ENCODE data around the gene CD44.

Gene CD44

GRCh38 chr11:35160902-35161597 is 22.1 kb downstream of the CD44 start:
- no peak for DNase-seq

GRCh38 chr11:35162745-35163144 is 23.8 kb downstream of the CD44 start:
- DNase-seq, result no peak

GRCh38 chr11:35163209-35163608 is 24.2 kb downstream of the CD44 start:
- no peak for DNase-seq

DNA sequence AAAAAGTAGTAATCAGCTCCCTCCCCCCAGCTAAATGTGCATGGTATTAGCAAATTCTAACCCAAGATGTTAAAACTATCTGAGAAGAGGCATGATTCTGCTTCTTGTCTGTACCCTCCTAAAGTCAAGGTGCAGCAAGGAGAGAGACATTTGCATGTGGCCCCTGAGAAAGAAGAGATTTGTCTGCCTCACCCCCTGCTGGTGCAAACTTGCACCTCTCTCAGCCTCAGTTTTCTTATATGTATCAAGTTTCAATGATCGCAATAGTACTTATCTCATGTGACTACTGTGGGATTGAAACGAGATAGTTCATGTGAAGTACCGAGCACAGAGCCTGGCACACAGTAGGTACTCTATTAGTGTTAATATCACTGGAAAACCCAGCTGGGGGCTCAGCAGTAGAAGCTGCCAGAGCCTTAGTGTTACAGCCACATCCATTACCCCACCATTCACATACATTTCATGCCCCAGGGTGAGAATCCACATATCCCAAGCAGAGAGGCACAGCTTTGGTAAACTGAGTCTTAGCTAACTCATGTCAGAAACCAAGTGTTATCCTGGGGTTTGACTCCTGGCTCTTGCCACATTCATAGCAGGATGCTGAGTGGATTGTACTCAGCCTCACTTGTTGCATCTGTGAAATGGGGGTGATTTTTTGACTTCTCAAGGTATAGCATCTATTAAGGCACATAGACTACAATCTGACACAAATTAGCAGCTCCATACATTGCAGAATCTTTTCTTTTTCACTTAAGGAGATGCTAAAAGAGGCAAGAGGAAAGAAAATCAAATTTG is 24.9 kb downstream of the CD44 start:
- no peak for DNase-seq

DNA sequence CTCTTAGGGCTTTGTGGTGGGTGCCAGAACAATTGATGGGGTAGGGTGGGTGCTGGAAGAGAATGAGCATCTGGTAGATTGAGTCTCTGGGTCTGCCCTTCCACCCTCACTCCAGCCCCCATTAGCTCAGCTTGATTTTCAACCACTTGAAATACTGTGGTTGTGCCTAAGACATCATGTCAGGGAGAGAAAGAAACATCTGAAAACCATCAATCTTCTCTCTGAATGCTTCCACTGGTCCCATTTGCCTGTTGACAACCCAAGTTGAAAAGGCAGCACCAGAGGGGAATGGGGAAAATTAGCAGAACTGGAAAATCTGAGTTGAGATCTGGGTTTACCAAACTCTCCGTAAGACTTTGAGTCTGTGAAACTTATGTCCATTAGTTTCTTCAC is 26.1 kb downstream of the CD44 start:
- no peak for DNase-seq

DNA sequence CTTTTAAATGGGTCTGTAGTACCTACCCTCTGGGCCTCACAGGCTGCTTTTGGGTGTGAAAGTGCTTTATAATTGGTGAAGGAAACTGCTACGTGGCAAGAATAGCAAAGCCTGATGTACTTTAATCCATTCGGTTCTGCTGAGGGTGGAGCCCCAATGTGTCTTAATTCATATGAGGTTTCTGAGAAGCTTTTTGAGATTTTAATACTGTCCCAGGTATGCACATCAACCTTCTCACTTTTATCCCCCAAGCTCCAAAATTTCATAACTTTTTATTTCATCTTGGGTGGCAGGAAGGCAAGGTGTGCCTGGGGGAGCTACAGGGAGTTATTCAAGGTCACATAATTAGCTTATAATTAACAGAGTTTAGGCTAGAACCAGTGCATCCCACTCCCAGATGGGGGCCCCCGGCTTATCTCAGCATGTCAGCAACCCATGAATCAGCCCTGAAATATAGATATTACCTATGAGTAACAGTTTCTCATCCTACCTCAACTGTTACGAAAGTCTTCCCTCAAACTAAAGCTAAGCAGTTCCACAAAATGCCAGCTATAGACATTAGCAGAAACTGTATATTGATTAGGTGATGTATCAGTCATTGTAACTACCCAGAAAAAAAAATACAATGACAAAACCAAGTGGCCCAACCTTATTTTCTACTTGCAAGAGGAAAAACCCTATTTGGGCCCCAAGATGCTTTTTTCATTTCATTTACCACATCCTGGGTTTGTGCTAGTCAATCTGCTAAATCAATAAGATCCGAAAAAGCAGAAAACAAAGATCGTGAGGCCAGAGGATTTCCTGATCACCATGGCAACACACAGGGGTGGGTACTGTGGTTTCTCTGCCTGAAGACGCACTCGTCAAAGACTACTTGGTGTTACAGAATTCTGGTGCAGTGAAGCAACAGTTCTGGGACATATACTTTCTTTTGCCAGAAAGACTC is 26.7 kb downstream of the CD44 start:
- DNase-seq, result no peak

- no peak for DNase-seq
These were observed 27.7 kb downstream of the CD44 start for GRCh38 chr11:35166369-35167360.

- no peak for DNase-seq
These were observed 28.5 kb downstream of the CD44 start for GRCh38 chr11:35167426-35167954.

DNA sequence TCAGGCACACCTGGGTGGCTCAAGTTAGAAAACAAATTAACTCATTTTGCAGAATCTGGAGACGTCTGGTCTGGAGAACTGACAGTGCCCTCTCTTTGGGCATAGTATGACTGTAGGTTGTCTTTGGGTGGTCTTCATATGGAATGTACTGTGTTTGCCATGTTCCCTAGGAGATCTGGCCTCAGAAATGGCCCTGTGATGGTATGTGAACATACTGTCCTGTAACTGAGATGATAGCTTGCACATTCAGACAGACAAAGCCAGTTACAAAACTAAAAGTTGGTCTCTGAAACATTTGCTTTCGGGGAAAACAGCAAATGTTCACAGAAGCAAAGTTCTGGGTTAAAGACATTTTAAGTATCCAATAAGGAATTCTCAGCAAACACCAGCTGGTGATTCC is 29.7 kb downstream of the CD44 start:
- DNase-seq, result no peak

- no peak for DNase-seq
These were observed 30.1 kb downstream of the CD44 start for GRCh38 chr11:35169112-35169511.

DNA sequence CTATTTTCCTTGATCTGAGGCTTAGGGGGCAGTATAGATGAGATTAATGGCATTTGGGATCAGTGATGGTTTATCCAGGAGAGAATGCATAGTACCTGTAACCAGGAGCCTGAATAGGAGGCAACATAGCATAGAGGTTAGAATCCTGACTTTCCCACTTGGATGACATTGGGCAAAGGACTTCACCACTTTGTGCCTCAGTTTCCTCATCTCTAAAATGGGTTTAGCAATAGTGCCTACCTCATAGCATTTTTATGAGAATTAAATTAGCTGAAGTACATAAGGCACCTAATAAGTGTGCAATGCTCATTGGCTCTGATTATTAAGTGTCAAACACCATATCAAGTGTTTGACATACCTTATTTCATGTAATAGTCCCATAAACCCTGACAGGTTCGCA is 30.8 kb downstream of the CD44 start:
- DNase-seq, result no peak

DNA sequence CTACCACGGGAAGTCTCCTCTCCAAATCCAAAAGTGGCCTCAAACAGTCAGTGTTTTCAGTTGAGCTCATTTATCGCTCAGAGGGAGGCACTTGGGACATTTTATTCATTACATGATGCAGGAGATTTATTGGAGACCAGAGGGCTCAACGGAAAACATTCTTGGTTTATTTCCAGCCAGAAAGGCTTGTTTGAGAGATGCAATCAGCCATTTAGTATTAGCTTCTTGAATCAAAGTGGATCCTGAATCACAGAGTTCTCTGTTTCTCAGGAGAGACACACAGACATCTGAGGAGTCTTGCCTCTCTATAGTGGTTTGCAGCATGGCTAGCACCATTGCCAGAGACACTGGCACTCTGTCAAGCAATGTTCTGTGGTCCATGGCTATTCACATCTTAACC is 31.5 kb downstream of the CD44 start:
- DNase-seq, result no peak

- no peak for DNase-seq
These were observed 32.3 kb downstream of the CD44 start for GRCh38 chr11:35171226-35171625.

DNA sequence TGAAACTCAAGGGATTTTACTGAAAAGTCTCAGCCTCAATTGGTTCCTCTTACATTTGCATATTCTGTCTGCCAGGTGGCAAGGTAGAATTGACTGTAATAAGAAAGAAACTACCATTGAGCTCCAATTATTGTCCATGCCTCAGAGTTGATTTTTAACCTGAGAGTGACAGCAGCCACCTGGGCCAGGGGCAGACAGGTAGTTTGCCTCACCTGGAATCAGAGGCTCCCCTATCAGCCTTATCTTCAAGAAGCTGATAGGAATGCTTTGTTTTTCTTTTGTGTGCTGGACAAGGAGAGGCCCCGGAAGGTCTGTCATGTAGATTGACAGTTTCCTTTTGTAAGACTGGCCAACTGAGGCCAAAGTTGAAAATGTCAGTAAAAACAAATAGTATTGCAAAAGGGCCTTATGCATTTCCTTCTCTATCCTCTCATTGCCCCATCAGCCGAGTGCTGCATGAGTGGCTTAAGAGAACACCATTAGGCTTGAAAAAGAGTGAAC is 34.1 kb downstream of the CD44 start:
- no peak for DNase-seq

- DNase-seq, result no peak
These were observed 34.9 kb downstream of the CD44 start for GRCh38 chr11:35173616-35174566.

- no peak for DNase-seq
These were observed 35.7 kb downstream of the CD44 start for GRCh38 chr11:35174666-35175065.

DNA sequence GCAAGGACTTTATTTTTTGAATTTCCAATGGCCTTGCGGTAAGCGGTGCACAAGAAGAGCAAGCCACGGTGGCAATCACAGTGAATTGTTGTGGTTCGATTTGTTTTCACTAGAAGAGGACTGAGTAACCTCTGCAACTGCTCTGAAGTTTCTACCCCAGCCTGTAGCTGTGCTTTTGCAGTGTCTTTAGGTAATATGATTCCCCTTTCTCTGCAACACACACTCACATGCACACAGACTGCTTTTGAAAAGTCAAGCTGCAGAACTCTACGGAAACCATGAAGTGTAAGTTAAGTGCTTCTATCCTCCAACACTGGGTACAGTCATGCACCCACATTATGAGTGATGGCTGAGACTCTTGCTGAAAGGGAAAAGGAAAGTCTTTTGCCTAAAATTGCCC is 38.4 kb downstream of the CD44 start:
- no peak for DNase-seq

GRCh38 chr11:35178067-35178805 is 39.3 kb downstream of the CD44 start:
- DNase-seq, result no peak

DNA sequence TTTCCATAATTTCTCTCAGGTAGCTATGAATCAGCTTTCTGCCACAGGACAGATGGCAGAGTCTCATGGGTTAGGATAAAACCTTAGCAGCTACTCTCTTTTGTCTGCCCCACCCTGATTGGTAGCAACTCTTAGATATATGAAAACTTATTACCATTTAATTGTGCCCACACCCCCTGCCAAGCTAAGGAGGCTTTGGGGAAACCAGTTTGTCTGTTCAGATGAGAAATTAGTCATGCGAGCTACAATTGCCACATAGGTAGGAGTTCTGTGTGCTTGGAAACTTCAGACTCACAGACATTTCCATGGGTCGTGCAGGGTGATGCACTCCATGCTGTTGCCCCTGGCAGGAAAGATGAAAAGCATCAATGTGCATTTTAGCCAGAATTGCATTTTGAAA is 39.9 kb downstream of the CD44 start:
- DNase-seq, result no peak

Measured in NCI-H1436 (cell line).